PC-3 (cell line): Measurements from ENCODE around the gene COX10. TPM values are rescaled to one million over a fixed set of nuclear protein-coding genes. Genes with fewer than 3 reads are reported as not detected.

Experiments used
- ATAC-seq: fragments of 200-7000 bp; cut with Tn5 transposase; 2 replicates; pipeline ENCODE4 v1.9.1; 2020; ENCODE audit warnings: mild to moderate bottlenecking, moderate library complexity
- BruUV-seq: library from RNA; stranded (reverse); fragments of 400-500 nt; replicated peaks from 2 replicates; lab custom pipeline; 2021; lab: Mats Ljungman, UMichigan
- CTCF ChIA-PET: fragments of 300-600 bp; sonication (Branson Sonifier 250); formaldehyde crosslinking; loops from one replicate; lab custom pipeline; 2022; ENCODE audit warnings: antibody characterized with exemption; lab: Charles Lee
- POLR2A ChIA-PET: fragments of 300-600 bp; sonication (Branson Sonifier 250); formaldehyde crosslinking; loops from one replicate; lab custom pipeline; 2022; ENCODE audit warnings: antibody characterized with exemption; ENCODE audit not compliant: unreplicated experiment; lab: Charles Lee
- DNase-seq: peaks from one replicate; pipeline ENCODE4 v3.0.0-alpha.2; 2015
- H2AFZ ChIP-seq: fragments of 300-600 bp; sonication (generic); 2 replicates; pipeline ENCODE4 v1.6.0; 2016; ENCODE audit warnings: antibody characterized with exemption, low read length
- H3F3A ChIP-seq: fragments of 300-600 bp; sonication (generic); one replicate; pipeline ENCODE4 v1.6.0; 2017; ENCODE audit warnings: antibody characterized with exemption, low read length, control low read depth, mild to moderate bottlenecking; ENCODE audit not compliant: unreplicated experiment
- H3K27ac ChIP-seq: fragments of 300-600 bp; sonication (generic); 2 replicates; pipeline ENCODE4 v1.5.1; 2016; ENCODE audit warnings: mild to moderate bottlenecking, low read length
- H3K27me3 ChIP-seq: fragments of 300-600 bp; sonication (generic); 2 replicates; pipeline ENCODE4 v1.6.1; 2016; ENCODE audit warnings: low read length, mixed read lengths
- H3K36me3 ChIP-seq: fragments of 300-600 bp; sonication (generic); 2 replicates; pipeline ENCODE4 v1.6.1; 2016; ENCODE audit warnings: low read depth, mixed run types, low read length, mixed read lengths
- H3K4me1 ChIP-seq: fragments of 300-600 bp; sonication (generic); 2 replicates; pipeline ENCODE4 v1.5.1; 2016; ENCODE audit warnings: low read length; ENCODE audit not compliant: insufficient read depth
- H3K4me2 ChIP-seq: fragments of 300-600 bp; sonication (generic); 2 replicates; pipeline ENCODE4 v1.6.0; 2016; ENCODE audit warnings: low read length
- H3K4me3 ChIP-seq: fragments of 300-600 bp; sonication (generic); 2 replicates; pipeline ENCODE4 v1.5.1; 2016; ENCODE audit warnings: mild to moderate bottlenecking, low read length, mixed read lengths
- H3K79me2 ChIP-seq: fragments of 300-600 bp; sonication (generic); 2 replicates; pipeline ENCODE4 v1.6.1; 2017; ENCODE audit warnings: low read length, mixed read lengths
- H3K9ac ChIP-seq: fragments of 300-600 bp; sonication (generic); 2 replicates; pipeline ENCODE4 v1.6.0; 2016; ENCODE audit warnings: mild to moderate bottlenecking, low read length
- H3K9me2 ChIP-seq: fragments of 300-600 bp; sonication (generic); replicated peaks from 2 replicates; pipeline ENCODE4 v1.6.1; 2016; ENCODE audit warnings: mixed run types, low read length, mixed read lengths
- H3K9me3 ChIP-seq: fragments of 300-600 bp; sonication (generic); 2 replicates; pipeline ENCODE4 v1.6.1; 2016; ENCODE audit warnings: low read length, mixed read lengths
- H4K20me1 ChIP-seq: fragments of 300-600 bp; sonication (generic); 2 replicates; pipeline ENCODE4 v1.6.1; 2016; ENCODE audit warnings: low read length, mixed read lengths
- CTCF ChIP-seq: fragments of 300-600 bp; sonication (generic); conservative IDR thresholded peaks from 2 replicates; pipeline ENCODE4 v1.5.1; 2017; ENCODE audit warnings: antibody characterized with exemption, low read depth, mild to moderate bottlenecking, low read length
- EZH2 ChIP-seq: fragments of 300-600 bp; sonication (generic); IDR thresholded peaks from one replicate; pipeline ENCODE4 v1.6.1; 2017; ENCODE audit warnings: antibody characterized with exemption, mild to moderate bottlenecking, low read length; ENCODE audit not compliant: unreplicated experiment
- EZH2phosphoT487 ChIP-seq: fragments of 300-600 bp; sonication (generic); IDR thresholded peaks from 2 replicates; pipeline ENCODE4 v1.6.1; 2018; ENCODE audit warnings: mild to moderate bottlenecking, antibody characterized with exemption, low read length, borderline replicate concordance
- intact Hi-C: fragments of 100-400 bp; cut with micrococcal nuclease; formaldehyde crosslinking; loops from 2 replicates; pipeline ENCODE4 v1.9.0; 2023
- total RNA-seq: library from RNA; depleted of rRNA; stranded (reverse); fragments of >200 nt; gene quantifications from 2 replicates; pipeline ENCODE4 v1.2.3, GENCODE V29; 2014

The COX10 gene
- total RNA-seq, 1 experiment from 2014 or later: 34.7 TPM

- H3K27ac ChIP-seq: no peak overlapping the region
- no peaks in the 10 kb centered on the region for H3K9me3 ChIP-seq
- ATAC-seq: no peak
- 0 out of 2 replicates have a peak, but pooled peaks cover 7% of the 10 kb centered on the region for H3K36me3 ChIP-seq
- H3K4me1 ChIP-seq: no peaks in the 10 kb centered on the region
- no peaks in the 10 kb centered on the region for H4K20me1 ChIP-seq
- no peak for TF ChIP-seq EZH2phosphoT487
- no peak for TF ChIP-seq EZH2
- TF ChIP-seq CTCF: no peak
- no peak overlapping the region for H3K9ac ChIP-seq
- POLR2A ChIA-PET: no interaction called here
- intact Hi-C loops: no loop called here
- no peaks in the 10 kb centered on the region for H3F3A ChIP-seq
- no peak for DNase-seq
- no peaks in the 10 kb centered on the region for H3K27me3 ChIP-seq
- no peak overlapping the region for H3K4me2 ChIP-seq
- no peaks in the 10 kb centered on the region for H3K9me2 ChIP-seq
- no peak overlapping the region for H3K4me3 ChIP-seq
- CTCF ChIA-PET: no interaction called here
- H3K79me2 ChIP-seq: 0 out of 2 replicates have a peak, but pooled peaks cover 4% of the 10 kb centered on the region
- BruUV-seq: no TSS peak
- no peak overlapping the region for H2AFZ ChIP-seq
Observed at GRCh38 chr17:14052886-14053615, 16.3 kb upstream of the COX10 start.

DNA sequence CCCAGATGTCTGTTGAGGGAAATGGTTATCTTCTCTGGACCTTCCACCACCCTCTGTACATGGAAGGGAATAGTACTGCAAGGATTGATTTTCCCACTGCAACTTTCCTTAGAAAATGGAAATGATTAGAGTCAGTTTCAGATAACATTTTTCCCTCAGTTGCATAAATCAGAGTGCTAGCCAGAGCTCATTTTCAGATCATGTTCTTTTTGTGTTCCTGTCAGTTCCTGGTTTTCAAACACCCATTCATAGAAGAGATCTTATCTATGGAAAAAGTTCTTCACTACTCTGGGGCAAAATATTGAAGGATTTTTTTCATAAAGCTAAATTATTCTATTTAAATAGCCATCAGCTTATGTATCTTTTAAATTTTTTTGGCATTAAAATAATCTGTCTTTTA is 11.7 kb upstream of the COX10 start:
- no peak for DNase-seq
- H3K4me1 ChIP-seq: peaks cover 17% of the 10 kb centered on the region
- no peak overlapping the region for H2AFZ ChIP-seq
- no peak overlapping the region for H3K4me2 ChIP-seq
- H3K27ac ChIP-seq: no peak overlapping the region
- no peaks in the 10 kb centered on the region for H3F3A ChIP-seq
- H3K9ac ChIP-seq: no peak overlapping the region
- no peak for ATAC-seq
- POLR2A ChIA-PET: no interaction called here
- H3K9me2 ChIP-seq: no peaks in the 10 kb centered on the region
- no peaks in the 10 kb centered on the region for H3K9me3 ChIP-seq
- H3K36me3 ChIP-seq: peaks cover 11% of the 10 kb centered on the region; the same call in 1 of the 2 replicates
- intact Hi-C loops: no loop called here
- no peak overlapping the region for H3K4me3 ChIP-seq
- CTCF ChIA-PET: no interaction called here
- peaks cover 20% of the 10 kb centered on the region for H3K79me2 ChIP-seq
- no peaks in the 10 kb centered on the region for H3K27me3 ChIP-seq
- BruUV-seq: no TSS peak
- TF ChIP-seq CTCF (no peak), EZH2phosphoT487 (no peak), EZH2 (no peak)
- no peaks in the 10 kb centered on the region for H4K20me1 ChIP-seq

DNA sequence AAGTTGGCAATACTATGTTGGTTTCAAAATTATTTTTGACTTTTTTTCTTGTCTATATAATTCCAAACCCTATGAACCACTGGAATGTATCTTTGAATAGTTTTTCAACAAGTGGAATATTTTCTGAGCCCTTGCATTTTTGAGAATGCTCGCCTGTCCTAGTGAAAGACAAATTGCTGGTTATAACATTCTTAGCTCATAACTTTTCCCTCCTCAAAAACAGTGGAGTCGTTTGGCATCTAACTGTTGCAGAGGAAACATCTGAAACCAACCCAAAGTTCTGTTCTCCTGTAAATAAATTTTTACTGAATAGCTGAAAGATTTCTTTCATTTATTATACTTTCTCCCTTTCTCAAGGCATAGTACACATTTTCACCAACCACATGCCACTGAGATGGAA is 11.3 kb upstream of the COX10 start:
- Histone ChIP-seq H3K4me2 (no peak overlapping the region), H3K9me2 (no peaks in the 10 kb centered on the region), H3K27ac (no peak overlapping the region), H3F3A (peaks cover under 1% of the 10 kb centered on the region), H3K9me3 (no peaks in the 10 kb centered on the region), H3K4me1 (peaks cover 22% of the 10 kb centered on the region), H4K20me1 (no peaks in the 10 kb centered on the region), H3K9ac (no peak overlapping the region), H2AFZ (no peak overlapping the region), H3K27me3 (no peaks in the 10 kb centered on the region), H3K79me2 (peaks cover 17% of the 10 kb centered on the region), H3K36me3 (peaks cover 11% of the 10 kb centered on the region; the same call in 1 of the 2 replicates), H3K4me3 (no peak overlapping the region)
- ChIA-PET CTCF (no interaction called here), POLR2A (no interaction called here)
- TF ChIP-seq CTCF (no peak), EZH2 (no peak), EZH2phosphoT487 (no peak)
- DNase-seq: no peak
- BruUV-seq: no TSS peak
- no peak for ATAC-seq
- intact Hi-C loops: no loop called here
